RPMI8226 (cell line): ENCODE measurements around the gene TNFSF8.

Experiments
- DNase-seq: peaks from one replicate; pipeline ENCODE4 v3.0.0-alpha.2; 2015

The TNFSF8 gene

DNA sequence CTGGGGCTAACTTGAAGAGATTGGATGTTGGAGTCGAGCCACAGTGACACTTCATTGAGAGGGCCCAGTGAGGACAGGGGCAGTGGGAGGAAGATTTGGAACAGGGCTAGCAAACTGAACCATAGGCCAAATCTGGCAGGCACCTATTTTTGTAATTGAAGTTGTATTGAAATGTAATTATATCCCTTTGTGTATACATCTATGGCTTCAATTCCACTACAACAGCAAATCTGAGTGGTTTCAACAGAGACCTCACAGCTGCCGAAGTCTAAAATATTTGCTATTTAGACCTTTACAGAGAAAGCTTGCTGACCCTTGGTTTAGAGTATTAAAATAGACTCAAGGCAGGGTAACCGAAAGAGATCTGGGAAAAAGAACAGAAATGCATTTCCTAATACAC, 4.7 kb upstream of the TNFSF8 start:
- DNase-seq, result no peak

DNA sequence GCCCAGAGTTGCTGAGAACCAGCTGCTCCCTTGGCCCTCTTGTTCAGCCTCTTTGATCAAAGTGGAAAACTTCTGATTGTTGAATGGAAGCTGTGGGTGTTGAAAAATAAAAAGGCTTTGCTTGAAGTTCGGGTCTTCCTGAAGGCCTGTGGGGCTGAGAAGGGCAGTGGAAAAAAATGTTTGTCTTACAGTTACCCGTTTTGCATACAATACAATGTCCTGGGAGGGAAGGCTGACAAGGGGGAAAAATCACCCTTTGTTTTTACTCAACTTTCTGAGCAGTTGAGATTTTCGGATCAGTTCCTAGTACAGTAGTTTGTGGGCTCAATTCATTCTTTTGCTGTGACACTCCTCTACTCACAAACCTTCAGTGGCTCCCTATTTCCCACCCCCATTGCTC, 2.1 kb upstream of the TNFSF8 start:
- DNase-seq, result no peak

DNA sequence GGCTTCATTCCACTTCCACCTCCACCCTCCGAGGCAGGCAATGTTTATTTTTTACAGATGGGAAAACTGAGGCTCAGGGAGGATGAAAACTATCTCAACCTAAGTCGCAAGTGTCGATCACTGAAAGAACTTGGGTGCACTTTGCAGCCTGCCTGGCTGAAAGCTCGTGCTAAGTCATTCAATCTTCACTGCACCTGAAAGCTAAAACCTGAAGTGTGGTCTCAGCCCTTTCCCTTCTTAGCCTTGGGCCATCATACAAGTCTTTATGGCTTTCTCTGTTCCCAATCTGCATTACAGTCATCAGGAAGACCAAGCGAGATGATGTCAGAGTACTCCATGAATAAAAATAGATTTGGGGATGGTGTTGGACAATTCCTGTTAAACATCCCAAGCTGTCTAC, 1.0 kb upstream of the TNFSF8 start:
- DNase-seq, result peak; percentile 23

- peak; percentile 61 for DNase-seq
These were observed 1.2 kb downstream of the TNFSF8 start for GRCh38 chr9:114929201-114929600.

GRCh38 chr9:114928671-114929070, 1.7 kb downstream of the TNFSF8 start:
- no peak for DNase-seq

DNA sequence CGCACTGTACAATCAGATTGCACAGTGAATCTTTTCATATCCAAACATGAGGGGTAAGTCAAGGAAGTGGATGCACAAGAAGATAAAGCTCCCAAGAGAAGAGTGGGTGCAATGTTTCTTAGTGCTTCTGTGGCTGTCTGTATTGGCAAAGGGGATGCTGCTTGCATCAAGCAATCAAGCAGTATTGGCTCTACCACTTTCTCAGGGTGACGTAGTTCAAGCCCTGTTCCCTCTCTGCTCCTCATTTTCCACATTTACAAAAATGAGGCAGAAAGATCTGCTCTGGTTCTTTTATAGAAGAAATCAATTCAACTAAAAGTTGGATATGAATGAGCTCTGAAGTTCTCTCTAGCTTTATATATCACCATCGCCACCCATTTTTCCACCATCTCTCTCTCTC, 2.3 kb downstream of the TNFSF8 start:
- DNase-seq, result no peak

- no peak for DNase-seq
These were observed 4.7 kb downstream of the TNFSF8 start for GRCh38 chr9:114925672-114926071.

- DNase-seq, result peak; percentile 75
These were observed 5.4 kb downstream of the TNFSF8 start for GRCh38 chr9:114925039-114925438.

DNA sequence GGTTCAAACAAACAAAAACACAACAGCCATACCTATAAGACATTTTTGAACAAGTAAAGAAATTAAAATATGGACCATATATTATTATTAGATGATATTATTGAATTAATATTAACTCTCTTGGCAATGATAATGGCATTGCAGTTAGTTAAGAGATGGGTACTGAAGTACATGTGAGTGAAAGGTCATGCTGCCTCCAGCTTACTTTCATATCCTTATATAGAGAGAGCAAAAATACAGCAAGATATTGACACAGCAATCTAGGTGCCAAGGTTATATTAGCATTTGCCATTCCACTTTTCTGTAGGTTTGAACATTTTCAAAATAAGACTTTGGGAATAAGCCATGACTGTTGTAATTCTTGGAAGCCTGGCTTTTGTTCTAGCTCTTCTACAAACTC, 6.1 kb downstream of the TNFSF8 start:
- DNase-seq, result peak; percentile 43

GRCh38 chr9:114923918-114924317, 6.5 kb downstream of the TNFSF8 start:
- no peak for DNase-seq

- DNase-seq, result no peak
These were observed 9.2 kb downstream of the TNFSF8 start for GRCh38 chr9:114921171-114921570.

- no peak for DNase-seq
These were observed 10.8 kb downstream of the TNFSF8 start for GRCh38 chr9:114919611-114920010.

DNA sequence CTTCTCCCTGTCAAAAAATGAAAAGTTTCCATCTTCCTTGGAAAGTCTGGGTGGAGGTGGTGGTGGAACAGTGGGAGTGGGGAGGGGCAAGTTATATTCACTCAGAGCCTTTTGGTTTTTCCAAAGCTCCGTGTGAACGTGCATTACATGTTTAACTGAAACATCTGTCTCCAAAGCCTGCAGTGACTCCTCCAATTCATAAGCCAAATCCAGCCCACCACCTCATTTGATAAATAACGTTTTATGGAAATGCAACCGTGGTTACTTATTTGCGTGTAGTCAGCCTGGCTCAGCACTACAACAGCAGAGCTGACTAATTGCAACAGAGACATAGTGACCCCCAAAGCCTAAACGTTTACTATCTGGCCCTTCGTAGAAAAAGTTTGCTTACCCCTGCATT, 13.9 kb downstream of the TNFSF8 start:
- DNase-seq, result no peak

GRCh38 chr9:114914139-114914538, 16.3 kb downstream of the TNFSF8 start:
- peak; percentile 36 for DNase-seq

- no peak for DNase-seq
These were observed 16.7 kb downstream of the TNFSF8 start for GRCh38 chr9:114913656-114914055.

DNA sequence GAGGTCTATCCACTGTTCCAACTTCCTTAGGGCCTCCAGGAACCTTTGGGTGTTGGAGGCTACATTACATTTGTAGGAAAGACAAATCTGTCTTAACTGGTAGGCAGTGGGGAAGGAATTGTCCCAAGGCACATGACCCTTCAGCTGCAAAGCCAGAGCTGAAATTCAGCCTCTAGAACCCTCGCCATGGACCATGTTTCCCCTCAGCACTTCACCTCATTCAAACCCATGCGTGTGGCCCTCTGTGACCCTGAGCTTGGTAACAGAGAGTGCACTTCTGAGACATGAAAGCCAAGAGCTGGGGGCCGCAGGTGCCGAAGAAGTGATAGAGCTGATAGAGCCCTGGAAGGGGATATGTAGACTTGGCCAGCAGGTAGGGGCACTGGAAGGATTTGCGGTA, 17.2 kb downstream of the TNFSF8 start:
- DNase-seq, result no peak

DNA sequence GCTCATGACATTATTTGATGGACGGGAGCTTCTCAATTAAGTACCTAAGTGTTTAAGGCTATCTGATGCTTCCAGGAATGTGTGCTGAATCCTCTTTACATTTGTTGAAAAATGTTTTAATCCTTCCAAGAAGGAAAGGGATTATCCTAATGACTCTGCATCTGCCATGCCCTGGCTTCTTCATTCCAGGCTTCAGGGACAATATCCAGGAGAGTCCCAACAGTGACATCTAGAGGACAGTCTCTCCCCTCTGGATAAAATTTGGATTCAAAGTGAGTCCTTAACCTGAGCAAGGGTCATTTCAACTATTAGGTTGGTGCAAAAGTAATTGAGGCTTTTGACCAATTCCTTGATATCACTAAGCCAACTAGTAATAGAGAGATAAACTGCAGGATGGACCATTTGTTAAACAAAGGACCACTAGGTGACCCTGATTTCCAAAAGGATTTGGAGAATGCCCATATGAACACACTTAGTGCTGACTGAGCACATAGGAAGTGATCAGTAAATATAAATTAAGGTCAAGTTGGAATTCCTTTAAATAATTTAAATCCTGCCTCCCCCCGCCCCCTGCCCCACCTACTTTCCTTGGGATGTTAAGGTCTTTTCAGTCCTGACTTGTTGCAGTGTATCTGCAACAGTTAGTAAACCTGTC, 19.1 kb downstream of the TNFSF8 start:
- DNase-seq, result no peak

DNA sequence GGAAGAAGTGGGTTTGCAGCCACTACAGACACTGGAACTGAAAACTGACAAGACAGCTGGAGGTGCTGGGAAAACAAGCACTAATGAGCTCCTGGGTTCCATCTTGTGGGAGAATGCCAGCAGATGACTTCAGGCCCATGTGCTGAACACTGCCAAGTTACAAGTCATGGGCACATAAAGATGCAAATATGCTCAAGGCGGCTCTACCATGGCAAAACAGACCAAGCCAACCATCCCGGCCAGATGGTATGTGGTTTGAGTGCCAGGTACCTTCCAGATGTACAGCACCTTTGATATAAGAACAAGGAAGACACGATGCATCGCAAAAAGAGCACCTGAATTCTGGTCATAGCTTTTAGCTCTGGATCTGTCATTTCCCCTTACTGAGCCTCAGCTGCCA, 19.9 kb downstream of the TNFSF8 start:
- peak; percentile 77 for DNase-seq

DNA sequence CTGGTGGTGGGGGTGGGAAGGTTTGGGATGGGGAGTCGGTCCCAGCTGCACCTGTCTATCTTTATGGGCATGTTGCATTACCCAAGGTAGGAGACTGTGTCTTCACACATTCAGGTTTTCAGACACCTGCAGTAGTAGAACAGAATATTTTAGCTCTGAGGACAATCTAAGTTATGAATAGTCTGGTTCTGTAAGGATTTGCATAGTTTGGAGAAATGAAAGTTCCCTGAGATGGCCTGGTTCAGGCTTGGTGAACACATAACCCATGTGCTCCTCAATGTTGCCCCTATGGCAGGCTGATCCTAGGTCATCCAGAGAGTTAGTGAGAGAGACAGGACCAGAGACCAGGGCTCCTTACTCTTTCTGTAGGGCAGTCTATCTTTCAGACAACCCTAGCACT, 20.7 kb downstream of the TNFSF8 start:
- peak; percentile 35 for DNase-seq

- no peak for DNase-seq
These were observed 21.5 kb downstream of the TNFSF8 start for GRCh38 chr9:114908805-114909448.

- DNase-seq, result peak; percentile 50
These were observed 22.2 kb downstream of the TNFSF8 start for GRCh38 chr9:114908104-114908622.

DNA sequence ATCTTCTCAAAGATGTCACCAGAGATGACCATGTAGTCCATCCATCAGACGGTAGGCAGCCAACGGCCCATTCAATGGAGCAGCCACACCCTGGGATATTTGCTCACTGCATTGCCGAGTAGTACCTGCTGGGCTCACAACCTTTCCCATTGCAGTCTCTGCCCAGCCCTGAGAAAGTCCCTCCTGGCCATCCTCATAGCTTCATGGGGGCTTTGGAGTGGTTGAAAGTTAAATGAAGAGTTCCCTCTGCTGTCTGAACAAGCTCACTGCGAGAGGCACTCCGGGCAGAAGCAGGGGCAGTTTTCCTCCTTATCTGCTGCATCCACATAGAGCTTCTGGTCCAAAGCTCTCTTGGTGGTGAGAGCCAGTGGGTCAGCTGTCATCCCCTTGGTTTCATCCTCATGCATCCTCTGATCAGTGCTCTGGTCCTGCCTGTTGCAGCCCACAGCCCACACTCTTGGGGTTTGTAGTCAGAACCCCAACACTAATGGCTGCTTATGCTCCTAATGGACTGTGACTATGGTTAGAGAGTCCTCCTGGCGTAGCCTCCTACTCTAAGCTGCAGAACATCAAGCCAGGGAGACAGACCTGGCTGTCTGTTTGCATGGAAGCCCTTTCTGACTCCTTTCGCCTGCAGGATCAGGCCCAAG, 23.3 kb downstream of the TNFSF8 start:
- DNase-seq, result no peak

DNA sequence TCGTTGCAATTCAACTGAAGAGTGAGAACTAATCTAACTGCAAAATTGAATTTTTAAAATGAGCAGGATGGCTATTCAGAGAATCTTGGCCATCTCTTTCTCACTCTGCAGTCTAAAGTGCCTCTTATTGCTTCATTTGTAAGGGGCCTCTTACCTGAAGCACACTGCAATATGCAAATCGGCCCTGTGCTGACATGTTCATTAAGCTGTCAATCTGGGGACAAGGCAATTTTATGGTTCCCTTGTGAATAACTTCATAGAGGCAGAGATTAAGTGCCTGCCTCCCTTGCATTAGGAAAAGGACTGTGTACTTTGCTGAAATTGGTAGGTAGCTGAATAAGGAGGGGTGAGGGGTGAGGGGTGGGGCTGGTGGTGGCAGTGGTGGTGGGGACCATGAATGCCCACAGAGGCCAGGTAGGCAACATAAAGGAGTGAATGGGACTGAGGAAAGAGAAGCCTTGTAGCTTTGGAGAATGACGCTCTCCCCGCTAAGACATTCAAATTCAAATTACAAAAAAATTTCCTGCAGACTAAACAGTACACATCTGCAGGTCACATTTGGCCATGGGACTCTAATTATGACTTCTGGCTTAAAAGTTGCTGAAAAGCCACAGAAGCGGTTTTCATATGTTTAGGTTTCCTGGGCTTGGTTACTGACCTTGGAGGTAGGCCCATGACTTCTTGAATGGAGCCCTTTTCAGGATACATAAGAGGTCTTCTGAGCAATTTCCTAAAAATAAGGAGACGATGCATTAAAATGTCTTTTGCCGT, 25.0 kb downstream of the TNFSF8 start:
- peak; percentile 37 for DNase-seq
